SK-N-MC (cell line): ENCODE measurements around the gene SDK1.

Source experiments
- EZH2 ChIP-seq: fragments of 200-600 bp; sonication (generic); IDR thresholded peaks from one replicate; pipeline ENCODE4 v1.6.1; 2017; ENCODE audit warnings: antibody characterized with exemption
- FOXP2 ChIP-seq: optimal IDR thresholded peaks from 2 replicates; pipeline ENCODE3; 2011; ENCODE audit warnings: mild to moderate bottlenecking, moderate library complexity; ENCODE audit not compliant: insufficient read depth; ENCODE audit errors: extremely low read length, control extremely low read depth
- POLR2AphosphoS5 ChIP-seq: IDR thresholded peaks from 2 replicates; pipeline ENCODE4 v1.6.1; 2012; ENCODE audit warnings: mild to moderate bottlenecking, low read depth, low read length, borderline replicate concordance

DNA sequence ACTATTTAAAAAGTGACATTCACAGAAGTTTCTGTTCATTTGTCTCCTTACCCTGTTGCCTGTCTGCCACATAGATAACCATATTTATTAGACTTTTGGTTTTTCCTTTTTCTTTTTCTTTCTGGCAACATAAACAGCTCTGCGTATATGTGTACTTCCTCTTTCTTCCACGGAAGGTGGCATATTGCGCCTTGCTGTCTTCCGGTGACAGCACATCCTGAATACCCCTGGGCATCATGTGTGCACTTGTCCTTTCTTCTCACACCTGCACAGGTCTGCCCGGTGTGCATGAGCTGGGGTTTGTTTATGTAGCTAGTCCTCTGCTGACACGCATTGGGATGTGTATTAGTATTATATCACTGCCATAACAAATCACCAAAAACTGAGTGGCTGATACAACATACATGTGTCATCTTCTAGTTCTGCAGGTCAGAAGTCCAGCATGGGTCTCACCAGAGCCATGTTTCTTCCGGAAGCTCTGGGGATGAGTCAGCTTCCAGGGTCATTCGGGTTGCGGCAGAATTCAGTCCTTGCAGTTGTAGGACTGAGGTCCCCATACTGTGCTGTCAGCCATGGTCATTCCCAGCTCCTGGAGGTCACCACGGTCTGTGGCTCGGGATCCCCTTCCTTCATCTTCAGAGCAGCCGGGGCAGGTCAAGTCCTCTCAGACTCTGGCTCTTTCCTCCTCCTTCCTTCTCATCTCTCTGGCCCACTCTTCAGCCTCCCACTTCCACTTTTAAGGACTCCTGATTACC is 785.1 kb downstream of the SDK1 start:
- no peak for TF ChIP-seq EZH2
- TF ChIP-seq POLR2AphosphoS5: no peak
- TF ChIP-seq FOXP2: no peak
